ENCODE data around the gene PLD4.
A peak's percentile ranks its signal among the peaks of the same experiment; 100 is the strongest.

The PLD4 gene

DNA sequence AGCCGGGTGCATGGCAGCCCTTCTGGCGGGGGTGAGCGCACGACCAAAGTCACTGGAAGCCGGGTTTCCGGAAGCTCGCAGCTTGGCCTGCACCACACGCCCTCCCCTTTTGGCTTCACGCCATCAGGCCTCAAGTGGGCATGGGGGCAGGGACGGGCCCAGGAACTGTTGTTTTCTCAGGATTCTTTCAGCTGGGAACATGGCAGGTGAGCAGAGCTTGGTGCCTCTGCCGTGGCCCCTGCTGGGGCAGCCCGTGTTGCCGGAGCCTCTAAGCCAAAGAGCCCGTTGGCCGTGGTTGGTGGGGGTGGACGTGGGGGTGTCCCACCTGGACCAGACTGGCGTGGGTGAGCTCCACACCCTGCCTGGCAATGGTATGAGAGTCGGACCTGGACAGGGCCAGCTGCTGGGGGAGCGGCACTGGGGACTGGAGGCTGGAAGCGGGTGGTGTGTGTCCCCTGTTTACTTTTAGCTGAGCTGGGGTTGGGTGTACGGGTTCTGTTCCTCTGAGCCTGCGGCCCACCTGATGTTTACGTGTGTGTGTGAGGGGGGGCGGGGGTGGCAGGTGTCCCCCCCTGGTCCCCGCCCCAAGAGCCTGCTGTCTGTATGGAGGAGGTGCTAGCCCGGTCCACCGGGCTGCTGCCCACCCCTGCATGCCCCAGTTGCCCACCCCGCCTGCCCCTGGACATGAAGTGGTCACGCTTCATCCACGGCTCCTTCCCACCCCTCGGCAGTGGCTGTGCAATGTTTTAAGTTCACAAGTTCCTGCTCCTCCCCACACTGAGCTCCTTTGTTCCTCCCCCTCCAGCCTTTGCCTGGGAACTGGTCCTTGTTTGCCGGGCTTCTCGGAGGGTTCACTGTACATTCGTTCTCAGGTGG is 28.7 kb upstream of the PLD4 start:
- DNase-seq: peak in 1 of 2 donors; percentile 69
- TF ChIP-seq, protein P1, sequence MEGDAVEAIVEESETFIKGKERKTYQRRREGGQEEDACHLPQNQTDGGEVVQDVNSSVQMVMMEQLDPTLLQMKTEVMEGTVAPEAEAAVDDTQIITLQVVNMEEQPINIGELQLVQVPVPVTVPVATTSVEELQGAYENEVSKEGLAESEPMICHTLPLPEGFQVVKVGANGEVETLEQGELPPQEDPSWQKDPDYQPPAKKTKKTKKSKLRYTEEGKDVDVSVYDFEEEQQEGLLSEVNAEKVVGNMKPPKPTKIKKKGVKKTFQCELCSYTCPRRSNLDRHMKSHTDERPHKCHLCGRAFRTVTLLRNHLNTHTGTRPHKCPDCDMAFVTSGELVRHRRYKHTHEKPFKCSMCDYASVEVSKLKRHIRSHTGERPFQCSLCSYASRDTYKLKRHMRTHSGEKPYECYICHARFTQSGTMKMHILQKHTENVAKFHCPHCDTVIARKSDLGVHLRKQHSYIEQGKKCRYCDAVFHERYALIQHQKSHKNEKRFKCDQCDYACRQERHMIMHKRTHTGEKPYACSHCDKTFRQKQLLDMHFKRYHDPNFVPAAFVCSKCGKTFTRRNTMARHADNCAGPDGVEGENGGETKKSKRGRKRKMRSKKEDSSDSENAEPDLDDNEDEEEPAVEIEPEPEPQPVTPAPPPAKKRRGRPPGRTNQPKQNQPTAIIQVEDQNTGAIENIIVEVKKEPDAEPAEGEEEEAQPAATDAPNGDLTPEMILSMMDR (IDR thresholded peaks at IDR 0.05): no peak
- intact Hi-C loops (cut with DNase I; ENCODE audit: low total_unique reads): loop anchor here (2.0 kb wide), 1 partner anchor 151 kb away; no protein-coding TSS in a partner anchor
- Histone ChIP-seq H3K36me3 (peaks cover 0 to 27% (median 5%) of the 10 kb centered on the region in 3 donors), H3K4me1 (peaks cover 0 to 21% (median 10%) of the 10 kb centered on the region in 4 donors), H3K27me3 (no peaks in the 10 kb centered on the region), H3K4me3 (no peak overlapping the region), H3K27ac (peak overlapping the region in 1 of 2 donors; percentile 4), H3K9me3 (no peaks in the 10 kb centered on the region)

DNA sequence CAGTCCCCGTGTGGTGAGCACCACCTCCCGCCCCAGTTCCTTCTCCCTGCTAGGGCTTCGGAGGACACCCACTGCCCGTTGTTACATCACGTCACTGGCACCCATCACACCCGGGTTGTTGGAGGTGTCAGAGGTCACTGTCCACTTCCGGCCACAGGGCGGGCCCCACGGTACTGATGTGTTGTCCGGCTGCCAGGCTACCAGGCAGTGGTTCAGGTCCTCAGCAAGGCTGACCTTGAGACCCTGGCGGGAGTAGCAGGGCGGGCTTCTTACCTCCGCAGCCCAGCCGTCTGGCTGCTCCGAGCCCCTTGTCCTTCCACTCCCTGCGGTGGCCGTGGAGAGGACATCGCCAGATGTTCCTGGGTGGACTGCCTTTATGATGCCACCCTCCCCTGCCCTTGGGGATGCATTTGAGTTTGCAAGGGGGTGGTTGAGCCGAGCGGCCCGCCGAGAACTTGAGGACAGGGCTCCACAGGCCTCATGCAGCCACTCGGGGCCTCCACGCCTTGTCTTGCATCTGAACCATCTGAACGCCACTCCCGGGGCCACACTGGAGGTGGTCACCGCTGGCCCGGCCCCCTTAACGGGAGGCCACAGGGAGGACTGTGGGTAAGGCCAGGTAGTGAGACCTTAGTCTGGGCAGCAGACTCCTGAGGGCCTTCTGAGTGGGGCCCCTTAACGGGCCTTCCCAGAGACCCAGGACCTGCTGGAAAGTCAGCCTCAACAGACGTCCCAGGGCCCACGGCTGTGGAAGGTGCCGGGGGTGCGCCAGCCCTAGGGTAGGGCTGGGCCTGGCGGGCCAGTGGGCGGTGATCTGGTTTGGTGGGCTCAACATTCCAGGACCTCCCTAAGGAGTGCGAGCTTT is 27.1 kb upstream of the PLD4 start:
- DNase-seq: peak in 1 of 2 donors; percentile 65
- intact Hi-C loops (cut with DNase I; ENCODE audit: low total_unique reads): loop anchor here (2.0 kb wide), 1 partner anchor 149 kb away; no protein-coding TSS in a partner anchor

DNA sequence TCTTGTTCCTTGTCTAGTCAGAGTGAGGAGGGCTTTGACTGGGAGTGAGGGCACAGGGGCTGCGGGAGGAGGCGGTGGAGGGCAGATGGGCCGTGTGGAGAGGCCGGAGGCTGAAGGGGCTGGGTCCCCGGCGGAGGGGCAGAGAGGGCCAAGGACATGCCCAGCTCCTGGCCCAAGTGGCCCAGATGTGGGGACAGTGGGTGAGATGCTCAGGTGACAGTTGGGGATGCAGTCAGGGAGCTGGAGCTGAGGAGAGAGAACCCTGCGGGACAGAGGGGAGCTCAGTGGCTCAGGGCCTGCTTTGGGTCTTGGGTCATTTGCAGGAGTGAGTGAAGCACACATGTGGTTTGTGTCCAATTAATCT is 26.5 kb upstream of the PLD4 start:
- Histone ChIP-seq H3K36me3 (peaks cover 0 to 21% (median 5%) of the 10 kb centered on the region in 3 donors), H3K27me3 (no peaks in the 10 kb centered on the region), H3K4me3 (no peak overlapping the region), H3K9me3 (no peaks in the 10 kb centered on the region), H3K4me1 (peaks cover 0 to 21% (median 10%) of the 10 kb centered on the region in 4 donors), H3K27ac (no peak overlapping the region)
- TF ChIP-seq, protein P1 (IDR thresholded peaks at IDR 0.05): no peak
- no peak for DNase-seq
- intact Hi-C loops (cut with DNase I; ENCODE audit: low total_unique reads): no loop called here

More for the DNA sequence above, 27.1 kb upstream of the PLD4 start:
- no peaks in the 10 kb centered on the region for H3K27me3 ChIP-seq
- H3K27ac ChIP-seq: no peak overlapping the region
- H3K36me3 ChIP-seq: peaks cover 0 to 27% (median 5%) of the 10 kb centered on the region in 3 donors
- H3K4me1 ChIP-seq: peaks cover 0 to 21% (median 10%) of the 10 kb centered on the region in 4 donors
- H3K4me3 ChIP-seq: no peak overlapping the region
- TF ChIP-seq, protein P1 (IDR thresholded peaks at IDR 0.05): no peak
- H3K9me3 ChIP-seq: no peaks in the 10 kb centered on the region

DNA sequence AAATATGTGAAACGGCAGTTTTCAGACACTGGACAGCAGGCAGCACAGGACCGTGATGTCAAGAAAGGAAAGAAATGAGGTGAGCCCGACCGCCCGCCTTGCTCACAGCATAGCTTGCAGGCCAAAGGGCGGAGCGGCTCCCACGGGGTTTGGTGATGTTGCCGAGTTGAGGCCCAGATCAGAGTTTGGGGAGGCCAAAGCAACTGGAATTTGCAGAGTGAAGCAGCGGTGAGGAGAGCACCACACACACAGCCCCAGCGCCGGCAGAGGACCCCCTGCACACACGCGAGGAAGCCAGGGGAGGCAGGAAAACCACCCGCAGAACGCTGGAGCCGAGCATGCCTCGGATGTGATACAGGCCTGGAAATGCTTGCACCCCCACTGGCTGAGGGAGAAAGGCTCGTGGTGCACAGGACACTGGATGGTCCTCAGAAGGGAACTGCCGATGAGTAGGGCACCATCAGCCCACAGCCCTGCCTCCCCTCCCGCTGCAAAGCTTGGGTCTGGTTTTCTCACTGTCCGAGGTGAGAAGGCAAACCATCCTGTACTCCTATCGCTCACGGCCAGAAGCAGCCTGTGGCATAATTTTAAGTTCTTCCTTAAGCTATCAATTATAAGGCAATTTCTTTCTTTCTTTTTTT is 25.7 kb upstream of the PLD4 start:
- TF ChIP-seq, protein P1 (IDR thresholded peaks at IDR 0.05): no peak
- Histone ChIP-seq H3K9me3 (no peaks in the 10 kb centered on the region), H3K36me3 (peaks cover 0 to 13% (median 5%) of the 10 kb centered on the region in 3 donors), H3K4me3 (no peak overlapping the region), H3K4me1 (peaks cover 0 to 21% (median 10%) of the 10 kb centered on the region in 4 donors), H3K27ac (no peak overlapping the region), H3K27me3 (no peaks in the 10 kb centered on the region)
- no peak for DNase-seq
- intact Hi-C loops (cut with DNase I; ENCODE audit: low total_unique reads): no loop called here

DNA sequence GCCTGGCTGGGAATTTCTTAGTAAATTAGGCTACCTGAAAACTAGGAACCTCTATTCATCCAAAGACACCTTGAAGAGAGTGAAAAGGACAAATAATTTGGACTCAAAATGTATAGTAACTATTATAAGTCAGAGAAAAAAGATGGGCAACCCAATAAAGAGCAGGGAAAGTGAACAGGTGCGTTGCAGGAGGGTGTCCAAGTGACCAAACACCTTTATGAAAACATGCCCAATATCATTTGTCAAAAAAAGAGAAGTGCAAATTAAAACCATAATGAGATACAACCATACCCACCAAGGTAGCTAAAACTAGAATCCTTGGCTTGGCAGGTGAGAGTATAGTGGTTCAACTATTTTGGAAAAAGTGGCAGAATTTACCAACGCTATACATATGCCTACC is 24.9 kb upstream of the PLD4 start:
- no peak overlapping the region for H3K4me3 ChIP-seq
- H3K27me3 ChIP-seq: peaks cover 0 to 5% of the 10 kb centered on the region in 2 donors
- H3K9me3 ChIP-seq: no peaks in the 10 kb centered on the region
- peaks cover 0 to 19% (median 10%) of the 10 kb centered on the region in 4 donors for H3K4me1 ChIP-seq
- no peak overlapping the region for H3K27ac ChIP-seq
- TF ChIP-seq, protein P1 (IDR thresholded peaks at IDR 0.05): no peak
- no peak for DNase-seq
- peaks cover 0 to 5% (median 1%) of the 10 kb centered on the region in 3 donors for H3K36me3 ChIP-seq
- intact Hi-C loops (cut with DNase I; ENCODE audit: low total_unique reads): no loop called here
